ENCODE data around the gene AMACR. TPM values are rescaled to one million over a fixed set of nuclear protein-coding genes. Genes with fewer than 3 reads are reported as not detected.

Gene AMACR
- total RNA-seq, 1 donor from 2014 or later: 9.0 TPM

DNA sequence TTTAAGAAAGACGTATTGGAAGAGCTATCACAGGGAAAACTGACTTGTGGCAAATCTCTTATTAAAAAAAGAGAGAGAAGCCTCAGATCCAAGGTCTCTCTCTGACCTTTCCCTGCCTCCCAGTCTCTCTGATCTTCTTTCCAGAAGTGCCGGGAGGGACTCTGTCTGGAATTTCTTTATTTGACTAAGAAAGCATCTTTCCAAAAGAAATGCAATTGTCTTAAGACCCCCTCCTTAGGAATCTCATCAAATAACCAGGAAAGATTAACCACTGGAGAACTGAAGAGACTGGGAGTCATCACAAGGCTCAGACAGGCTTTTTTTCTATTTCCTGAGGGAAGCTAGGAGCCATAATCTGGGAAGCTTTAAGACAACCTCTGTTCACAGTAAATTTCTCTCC, 30.5 kb upstream of the AMACR start:
- Mint-ChIP-seq H3K9me3 (ENCODE audit: unreplicated experiment) (peaks cover 4% of the 10 kb centered on the region), H3K4me3 (ENCODE audit: unreplicated experiment) (no peak overlapping the region), H3K4me1 (ENCODE audit: low read depth, unreplicated experiment) (peaks cover 4% of the 10 kb centered on the region), H3K36me3 (ENCODE audit: unreplicated experiment) (peaks cover under 1% of the 10 kb centered on the region), H3K27ac (ENCODE audit: unreplicated experiment) (no peak overlapping the region), H3K27me3 (ENCODE audit: unreplicated experiment) (no peaks in the 10 kb centered on the region)
- DNase-seq: no peak
- TF ChIP-seq CTCF (IDR thresholded peaks at IDR 0.05; ENCODE audit: partially characterized antibody, unreplicated experiment): no peak

DNA sequence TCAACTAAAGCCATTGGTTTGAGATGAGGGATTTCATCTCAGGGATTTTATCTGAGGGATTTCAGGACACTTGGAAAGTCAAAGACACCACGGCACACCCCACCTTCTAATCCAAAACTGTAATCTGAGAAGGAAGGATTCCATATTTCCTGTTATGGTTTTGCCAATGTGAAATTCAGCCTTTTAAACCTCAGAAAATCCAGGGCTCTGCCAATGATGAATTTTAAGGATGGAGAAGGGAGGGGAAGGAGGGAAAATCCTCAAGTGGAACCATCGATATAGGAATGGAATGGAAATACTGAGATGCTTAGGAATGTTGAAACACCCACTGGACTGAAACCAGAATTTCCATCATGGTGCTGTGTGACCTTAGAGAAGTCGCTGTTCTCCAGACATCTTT, 29.9 kb upstream of the AMACR start:
- Mint-ChIP-seq H3K4me1 (ENCODE audit: low read depth, unreplicated experiment) (peaks cover 4% of the 10 kb centered on the region), H3K27ac (ENCODE audit: unreplicated experiment) (no peak overlapping the region), H3K4me3 (ENCODE audit: unreplicated experiment) (no peak overlapping the region), H3K27me3 (ENCODE audit: unreplicated experiment) (no peaks in the 10 kb centered on the region), H3K36me3 (ENCODE audit: unreplicated experiment) (peaks cover 5% of the 10 kb centered on the region), H3K9me3 (ENCODE audit: unreplicated experiment) (peaks cover 4% of the 10 kb centered on the region)
- no peak for TF ChIP-seq CTCF (IDR thresholded peaks at IDR 0.05; ENCODE audit: partially characterized antibody, unreplicated experiment)
- no peak for DNase-seq

- Mint-ChIP-seq H3K4me3 (ENCODE audit: unreplicated experiment) (no peak overlapping the region), H3K27ac (ENCODE audit: unreplicated experiment) (no peak overlapping the region), H3K36me3 (ENCODE audit: unreplicated experiment) (peaks cover 5% of the 10 kb centered on the region), H3K4me1 (ENCODE audit: low read depth, unreplicated experiment) (no peaks in the 10 kb centered on the region), H3K27me3 (ENCODE audit: unreplicated experiment) (no peaks in the 10 kb centered on the region), H3K9me3 (ENCODE audit: unreplicated experiment) (peaks cover 4% of the 10 kb centered on the region)
- no peak for DNase-seq
- TF ChIP-seq CTCF (IDR thresholded peaks at IDR 0.05; ENCODE audit: partially characterized antibody, unreplicated experiment): no peak
Measured at GRCh38 chr5:34035756-34036155, 27.9 kb upstream of the AMACR start.

DNA sequence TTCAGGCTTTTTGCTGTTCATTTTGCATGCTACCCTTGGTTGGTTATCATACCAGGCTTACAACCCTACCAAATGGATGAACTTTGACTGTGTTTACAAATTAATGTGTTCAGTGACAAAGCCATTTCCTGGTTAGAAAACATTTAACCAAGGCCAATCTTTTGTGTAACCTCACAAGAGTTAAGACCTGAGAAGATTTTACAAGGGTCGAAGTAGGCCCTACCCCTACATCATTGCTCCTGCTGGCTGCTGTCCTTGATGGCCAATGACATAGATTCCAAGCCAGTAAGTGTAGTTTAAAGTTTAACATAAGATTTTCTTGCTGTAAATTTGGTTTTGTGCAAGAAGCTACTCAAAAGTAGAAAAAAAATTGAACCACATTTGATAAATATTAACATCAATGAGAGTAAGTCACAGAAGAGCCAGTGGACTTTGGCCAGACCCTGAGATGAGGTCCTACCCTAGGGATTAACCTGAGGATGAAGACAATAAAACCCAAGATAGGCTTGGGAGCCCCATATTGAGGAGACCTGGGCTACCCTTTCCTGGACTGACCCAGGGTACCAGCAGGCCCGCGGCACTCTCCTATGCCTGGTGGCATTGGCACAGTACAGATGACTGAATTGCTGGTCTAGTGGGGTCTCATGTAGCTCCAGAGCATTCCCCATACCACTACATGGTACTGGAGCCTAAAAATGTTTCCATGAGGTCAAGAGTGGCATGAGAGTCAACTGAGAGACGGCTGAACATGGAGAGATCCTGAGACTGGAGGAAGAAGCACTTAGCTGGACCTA, 26.9 kb upstream of the AMACR start:
- DNase-seq: no peak
- H3K27ac Mint-ChIP-seq (ENCODE audit: unreplicated experiment): no peak overlapping the region
- H3K36me3 Mint-ChIP-seq (ENCODE audit: unreplicated experiment): peaks cover 5% of the 10 kb centered on the region
- peaks cover 6% of the 10 kb centered on the region for H3K9me3 Mint-ChIP-seq (ENCODE audit: unreplicated experiment)
- H3K4me1 Mint-ChIP-seq (ENCODE audit: low read depth, unreplicated experiment): no peaks in the 10 kb centered on the region
- H3K27me3 Mint-ChIP-seq (ENCODE audit: unreplicated experiment): no peaks in the 10 kb centered on the region
- no peak for TF ChIP-seq CTCF (IDR thresholded peaks at IDR 0.05; ENCODE audit: partially characterized antibody, unreplicated experiment)
- H3K4me3 Mint-ChIP-seq (ENCODE audit: unreplicated experiment): no peak overlapping the region

DNA sequence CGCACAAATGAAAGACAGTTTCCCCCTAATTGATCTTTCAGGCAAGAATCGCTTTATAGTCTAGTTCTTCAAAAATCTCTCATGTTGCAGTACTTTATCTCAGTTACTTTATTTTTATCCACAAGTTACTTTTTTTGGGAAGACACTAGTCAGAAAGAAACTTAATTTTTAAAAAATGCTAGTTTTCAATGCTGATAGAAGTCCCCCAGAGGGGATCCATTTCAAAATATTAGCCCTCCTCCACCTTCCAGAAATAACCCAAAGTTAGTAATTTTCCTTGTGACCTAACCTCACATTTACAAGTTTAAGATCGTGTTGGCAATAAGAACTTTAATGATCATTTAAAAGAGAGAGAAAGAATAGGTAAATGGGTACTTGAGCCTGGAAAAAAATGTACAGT, 24.1 kb upstream of the AMACR start:
- no peak overlapping the region for H3K4me3 Mint-ChIP-seq (ENCODE audit: unreplicated experiment)

More for the DNA sequence above, 24.1 kb upstream of the AMACR start:
- peaks cover 5% of the 10 kb centered on the region for H3K9me3 Mint-ChIP-seq (ENCODE audit: unreplicated experiment)
- no peak for DNase-seq
- no peaks in the 10 kb centered on the region for H3K27me3 Mint-ChIP-seq (ENCODE audit: unreplicated experiment)
- no peak overlapping the region for H3K27ac Mint-ChIP-seq (ENCODE audit: unreplicated experiment)
- H3K4me1 Mint-ChIP-seq (ENCODE audit: low read depth, unreplicated experiment): no peaks in the 10 kb centered on the region
- no peak for TF ChIP-seq CTCF (IDR thresholded peaks at IDR 0.05; ENCODE audit: partially characterized antibody, unreplicated experiment)
- H3K36me3 Mint-ChIP-seq (ENCODE audit: unreplicated experiment): peaks cover 5% of the 10 kb centered on the region

Data from glutamatergic neuron (in vitro differentiated cells).